Gastrocnemius medialis (tissue), 4 donors: Measurements from ENCODE around the gene HSPG2. TPM values are rescaled to one million over a fixed set of nuclear protein-coding genes. Genes with fewer than 3 reads are reported as not detected.

Experiments used
- ATAC-seq, 2 donors: fragments of 150-250 bp; one replicate each; pipeline ENCODE4 v1.9.1; 2016
- DNase-seq, 2 donors: peaks; one replicate each; pipeline ENCODE4 v3.0.0-alpha.2; 2019
- H3K27ac ChIP-seq, 4 donors: fragments of 200-600 bp; sonication (generic); 1 replicate in 1 of 4; 2 replicates in 3 of 4; pipeline ENCODE4 v1.5.1; 2016 to 2018; ENCODE audit warnings: mild to moderate bottlenecking in 2 of 4, moderate library complexity in 1 of 4
- H3K27me3 ChIP-seq, 3 donors: fragments of 200-600 bp; sonication (generic) in 2 of 3; 1 replicate in 1 of 3; 2 replicates in 2 of 3; pipeline versions ENCODE4 v1.5.1 to v1.6.0; 2016 to 2019; ENCODE audit warnings: mild to moderate bottlenecking in 1 of 3, moderate library complexity in 1 of 3
- H3K36me3 ChIP-seq, 2 donors: fragments of 200-600 bp; sonication (generic) in 1 of 2; one replicate each; pipeline ENCODE4 v1.5.1; 2017 to 2018
- H3K4me1 ChIP-seq, 2 donors: fragments of 200-600 bp; sonication (generic) in 1 of 2; one replicate each; pipeline ENCODE4 v1.5.1; 2016 to 2017; ENCODE audit warnings: mild to moderate bottlenecking in 2 of 2
- H3K4me3 ChIP-seq, 4 donors: fragments of 200-600 bp; sonication (generic) in 3 of 4; 1 replicate in 1 of 4; 2 replicates in 3 of 4; pipeline ENCODE4 v1.5.1; 2016 to 2019; ENCODE audit warnings: mild to moderate bottlenecking in 2 of 4
- H3K9me3 ChIP-seq, 3 donors: fragments of 200-600 bp; sonication (generic) in 2 of 3; 1 replicate in 1 of 3; 2 replicates in 2 of 3; pipeline ENCODE4 v1.5.1; 2016 to 2019
- CTCF ChIP-seq, 5 experiments: fragments of 450-650 bp in 3 of 5; fragments of 200-600 bp in 2 of 5; sonication (generic) in 2 of 5; IDR thresholded peaks in 4 of 5; conservative IDR thresholded peaks in 1 of 5; 1 replicate in 4 of 5; 2 replicates in 1 of 5; pipeline ENCODE4 v1.5.1; 2016 to 2019; ENCODE audit warnings: antibody characterized with exemption in 5 of 5, mild to moderate bottlenecking in 3 of 5, moderate library complexity in 3 of 5
- POLR2A ChIP-seq, 2 donors: fragments of 450-650 bp; IDR thresholded peaks; one replicate each; pipeline ENCODE4 v1.6.1; 2017; ENCODE audit warnings: antibody characterized with exemption in 2 of 2, mild to moderate bottlenecking in 2 of 2, moderate library complexity in 2 of 2
- in situ Hi-C, 4 donors: fragments of 200-750 bp; cut with MboI; loops; one replicate each; pipeline versions ENCODE4 v1.15.0 to v1.8.0; 2017; ENCODE audit warnings: low sequenced_read_pairs in 4 of 4
- intact Hi-C: fragments of 100-400 bp; cut with DNase I; formaldehyde crosslinking; loops from one replicate; pipeline ENCODE4 v1.15.1; 2023; ENCODE audit warnings: low total_unique reads
- total RNA-seq, 4 donors: library from RNA; depleted of rRNA; stranded (reverse); fragments of >200 nt; gene quantifications; one replicate each; pipeline versions ENCODE4 v1.1.0 to v1.2.3, GENCODE V29; 2016

Gene HSPG2
- total RNA-seq, 4 donors from 2014 or later, result 68.9 to 108 (median 83.5) TPM

GRCh38 chr1:21912038-21912758 lies 24.9 kb downstream of the HSPG2 start:
- intact Hi-C loops (no loop called here), in situ Hi-C loops (no loop called here)
- no peak for ATAC-seq
- no peak for TF ChIP-seq CTCF (IDR thresholded peaks at IDR 0.05 in 4 of 5, conservative IDR thresholded peaks at IDR 0.05 in 1 of 5)
- TF ChIP-seq POLR2A (IDR thresholded peaks at IDR 0.05), result no peak
- Histone ChIP-seq H3K27ac (peak overlapping the region; percentile 87 to 94 (median 90)), H3K4me1 (peaks cover 82 to 88% of the 10 kb centered on the region in 2 donors), H3K9me3 (no peaks in the 10 kb centered on the region), H3K4me3 (no peak overlapping the region), H3K36me3 (no peaks in the 10 kb centered on the region), H3K27me3 (no peaks in the 10 kb centered on the region)
- no peak for DNase-seq

DNA sequence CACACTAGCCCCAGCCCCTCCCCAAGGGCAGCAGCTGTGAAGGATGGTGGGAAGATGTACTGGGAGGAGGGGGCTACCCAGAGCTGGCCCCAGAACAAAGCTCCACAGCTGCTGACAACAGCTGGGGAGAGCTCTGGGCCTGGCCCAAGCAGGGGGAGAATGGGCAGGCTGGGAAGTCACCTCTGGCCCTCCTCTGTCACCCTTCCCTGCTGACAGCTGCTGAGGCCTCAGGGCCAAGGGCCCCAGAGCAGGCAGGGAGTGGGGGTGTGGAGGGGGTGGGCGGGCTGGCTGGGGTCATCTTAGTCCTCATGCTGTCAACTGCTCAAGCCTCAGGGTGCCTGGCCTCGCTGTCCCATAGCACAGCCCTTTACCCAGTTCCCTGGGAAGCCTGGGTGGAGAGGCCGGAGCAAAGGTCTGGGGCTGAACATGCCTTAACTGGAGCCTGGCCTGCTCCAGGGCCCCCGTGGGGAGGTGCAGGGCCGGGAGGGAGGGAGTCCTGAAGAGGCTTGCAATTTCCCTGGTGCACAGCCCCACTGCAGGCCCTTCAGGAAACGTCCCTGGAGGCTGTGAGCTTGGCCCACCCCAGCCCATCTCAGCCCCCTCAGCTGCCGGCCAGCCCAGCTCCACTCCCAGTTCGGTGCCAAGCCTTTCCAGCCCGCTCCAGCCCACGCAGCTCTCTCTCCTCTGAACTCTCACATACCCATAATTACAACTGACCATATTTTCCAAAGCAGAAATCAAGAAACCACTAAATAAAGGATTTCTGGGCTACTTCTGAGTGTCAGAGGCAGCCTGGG lies 25.7 kb downstream of the HSPG2 start:
- peaks cover 87 to 96% of the 10 kb centered on the region in 2 donors for H3K4me1 ChIP-seq
- no peaks in the 10 kb centered on the region for H3K9me3 ChIP-seq
- H3K27ac ChIP-seq, result peak overlapping the region; percentile 87 to 94 (median 90)
- H3K36me3 ChIP-seq, result no peaks in the 10 kb centered on the region
- peak in 1 of 2 donors; percentile 47 for DNase-seq
- TF ChIP-seq CTCF (IDR thresholded peaks at IDR 0.05 in 4 of 5, conservative IDR thresholded peaks at IDR 0.05 in 1 of 5), result no peak
- no peak for TF ChIP-seq POLR2A (IDR thresholded peaks at IDR 0.05)
- intact Hi-C loops, result no loop called here
- ATAC-seq, result no peak
- in situ Hi-C loops, result no loop called here
- no peaks in the 10 kb centered on the region for H3K27me3 ChIP-seq
- no peak overlapping the region for H3K4me3 ChIP-seq

DNA sequence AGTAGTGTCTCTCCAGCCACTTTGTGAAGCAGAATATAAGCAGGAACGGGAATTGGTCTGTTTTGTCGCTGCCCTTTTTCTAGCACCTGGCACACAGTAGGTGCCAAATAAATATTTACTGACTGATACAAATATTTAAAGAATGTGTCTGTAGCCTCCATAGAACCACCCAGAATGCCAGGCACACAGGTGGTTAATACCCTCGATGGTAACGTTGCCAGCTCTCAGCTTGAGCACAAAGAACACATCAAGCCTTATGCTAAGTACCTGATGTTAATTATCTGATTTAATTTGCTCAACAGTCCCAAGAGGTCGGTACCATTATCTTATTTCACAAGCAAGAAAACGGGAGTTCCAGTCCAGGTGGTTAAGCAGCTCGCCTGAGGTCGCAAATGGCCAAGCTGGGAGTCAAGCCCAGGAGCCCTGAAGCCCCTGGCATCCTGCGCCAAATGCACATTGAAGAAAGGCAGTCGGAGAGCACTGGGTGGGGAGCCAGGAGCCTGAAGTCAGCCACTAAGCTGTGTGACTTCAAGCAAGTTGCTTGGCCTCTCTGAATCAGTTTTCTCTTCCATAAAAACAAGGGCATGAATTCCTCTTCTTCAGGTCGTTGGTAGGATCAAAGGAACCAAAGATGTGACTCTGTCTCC lies 26.4 kb downstream of the HSPG2 start:
- ATAC-seq (no peak), DNase-seq (no peak)
- no peaks in the 10 kb centered on the region for H3K9me3 ChIP-seq
- in situ Hi-C loops (no loop called here), intact Hi-C loops (no loop called here)
- H3K27ac ChIP-seq, result peak overlapping the region; percentile 87 to 94 (median 90)
- no peaks in the 10 kb centered on the region for H3K36me3 ChIP-seq
- peaks cover 92 to 98% of the 10 kb centered on the region in 2 donors for H3K4me1 ChIP-seq
- TF ChIP-seq CTCF (IDR thresholded peaks at IDR 0.05 in 4 of 5, conservative IDR thresholded peaks at IDR 0.05 in 1 of 5), result no peak
- TF ChIP-seq POLR2A (IDR thresholded peaks at IDR 0.05), result no peak
- H3K4me3 ChIP-seq, result no peak overlapping the region
- no peaks in the 10 kb centered on the region for H3K27me3 ChIP-seq

GRCh38 chr1:21909787-21910503 lies 27.2 kb downstream of the HSPG2 start:
- Histone ChIP-seq H3K27ac (peak overlapping the region; percentile 87 to 94 (median 90)), H3K27me3 (no peaks in the 10 kb centered on the region), H3K36me3 (no peaks in the 10 kb centered on the region), H3K9me3 (no peaks in the 10 kb centered on the region), H3K4me1 (peaks cover 91 to 98% of the 10 kb centered on the region in 2 donors), H3K4me3 (no peak overlapping the region)
- in situ Hi-C loops, result no loop called here
- ATAC-seq, result peak; percentile 23 to 43
- peak; percentile 40 to 59 for DNase-seq
- TF ChIP-seq POLR2A (IDR thresholded peaks at IDR 0.05), result no peak
- intact Hi-C loops, result no loop called here
